AG20443 (cell line): Measurements from ENCODE around the gene VAV2.
"Not testable (repeated sequence)": the region's sequence is repeated elsewhere in the genome, so short reads cannot be mapped to it uniquely, and the experiment has no call there.

Experiments used
- DNase-seq: peaks from one replicate; pipeline ENCODE4 v3.0.0; 2012; ENCODE audit warnings: low spot score, mixed read lengths

VAV2 gene

GRCh38 chr9:133916159-133916541 lies 76.0 kb downstream of the VAV2 start:
- DNase-seq = no peak

- DNase-seq = no peak
Observed at GRCh38 chr9:133915534-133916158, 76.5 kb downstream of the VAV2 start.

- DNase-seq = no peak
Observed at GRCh38 chr9:133914442-133915342, 77.4 kb downstream of the VAV2 start.

- no peak for DNase-seq
Observed at GRCh38 chr9:133913571-133914369, 78.4 kb downstream of the VAV2 start.

GRCh38 chr9:133910855-133911514 lies 81.1 kb downstream of the VAV2 start:
- DNase-seq = no peak

- DNase-seq = no peak
Observed at GRCh38 chr9:133906932-133907910, 84.9 kb downstream of the VAV2 start.

- no peak for DNase-seq
Observed at GRCh38 chr9:133906218-133906617, 85.9 kb downstream of the VAV2 start.

GRCh38 chr9:133905493-133905892 lies 86.6 kb downstream of the VAV2 start:
- no peak for DNase-seq

GRCh38 chr9:133904346-133905090 lies 87.6 kb downstream of the VAV2 start:
- DNase-seq = no peak

GRCh38 chr9:133901184-133901835 lies 90.8 kb downstream of the VAV2 start:
- DNase-seq = no peak

GRCh38 chr9:133897675-133898074 lies 94.4 kb downstream of the VAV2 start:
- peak; percentile 73 for DNase-seq

- DNase-seq = not testable (repeated sequence)
Observed at GRCh38 chr9:133896007-133896406, 96.1 kb downstream of the VAV2 start.

- no peak for DNase-seq
Observed at GRCh38 chr9:133895335-133895734, 96.8 kb downstream of the VAV2 start.

- DNase-seq = no peak
Observed at GRCh38 chr9:133894377-133895321, 97.5 kb downstream of the VAV2 start.

- no peak for DNase-seq
Observed at GRCh38 chr9:133893191-133893994, 98.7 kb downstream of the VAV2 start.

- no peak for DNase-seq
Observed at GRCh38 chr9:133892193-133892920, 99.8 kb downstream of the VAV2 start.

GRCh38 chr9:133891741-133892140 lies 100.4 kb downstream of the VAV2 start:
- no peak for DNase-seq
